Measurements from ENCODE around the gene SLC1A3.

GRCh38 chr5:36712706-36713105 is 106.3 kb downstream of the SLC1A3 start:
- TF ChIP-seq, protein P1, sequence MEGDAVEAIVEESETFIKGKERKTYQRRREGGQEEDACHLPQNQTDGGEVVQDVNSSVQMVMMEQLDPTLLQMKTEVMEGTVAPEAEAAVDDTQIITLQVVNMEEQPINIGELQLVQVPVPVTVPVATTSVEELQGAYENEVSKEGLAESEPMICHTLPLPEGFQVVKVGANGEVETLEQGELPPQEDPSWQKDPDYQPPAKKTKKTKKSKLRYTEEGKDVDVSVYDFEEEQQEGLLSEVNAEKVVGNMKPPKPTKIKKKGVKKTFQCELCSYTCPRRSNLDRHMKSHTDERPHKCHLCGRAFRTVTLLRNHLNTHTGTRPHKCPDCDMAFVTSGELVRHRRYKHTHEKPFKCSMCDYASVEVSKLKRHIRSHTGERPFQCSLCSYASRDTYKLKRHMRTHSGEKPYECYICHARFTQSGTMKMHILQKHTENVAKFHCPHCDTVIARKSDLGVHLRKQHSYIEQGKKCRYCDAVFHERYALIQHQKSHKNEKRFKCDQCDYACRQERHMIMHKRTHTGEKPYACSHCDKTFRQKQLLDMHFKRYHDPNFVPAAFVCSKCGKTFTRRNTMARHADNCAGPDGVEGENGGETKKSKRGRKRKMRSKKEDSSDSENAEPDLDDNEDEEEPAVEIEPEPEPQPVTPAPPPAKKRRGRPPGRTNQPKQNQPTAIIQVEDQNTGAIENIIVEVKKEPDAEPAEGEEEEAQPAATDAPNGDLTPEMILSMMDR (conservative IDR thresholded peaks at IDR 0.05; ENCODE audit: low read length) = no peak
- no peak for TF ChIP-seq EZH2phosphoT487 (IDR thresholded peaks at IDR 0.05; ENCODE audit: borderline replicate concordance)
